ENCODE data around the gene ZBTB2. TPM values are rescaled to one million over a fixed set of nuclear protein-coding genes. Genes with fewer than 3 reads are reported as not detected.
"Not testable (repeated sequence)": the region's sequence is repeated elsewhere in the genome, so short reads cannot be mapped to it uniquely, and the experiment has no call there.

ZBTB2 gene
- total RNA-seq, 4 donors from 2014 or later: 17.9 to 27.2 (median 25.9) TPM

- no peak overlapping the region for H3K4me3 ChIP-seq (replicated peaks in 1 of 3)
- no peak overlapping the region for H3K27ac ChIP-seq
- TF ChIP-seq POLR2A (IDR thresholded peaks at IDR 0.05): no peak
- no peak for TF ChIP-seq CTCF (IDR thresholded peaks at IDR 0.05)
- no peak for DNase-seq
- H3K4me1 ChIP-seq: no peaks in the 10 kb centered on the region
- H3K36me3 ChIP-seq: no peaks in the 10 kb centered on the region
- no peaks in the 10 kb centered on the region for H3K9me3 ChIP-seq
- WGBS, 2 donors: 97 to 98% methylated on average over 5 of the region's 5 CpGs
- intact Hi-C loops (cut with DNase I): no loop called here
- no peaks in the 10 kb centered on the region for H3K27me3 ChIP-seq
Observed at GRCh38 chr6:151359486-151359885, 31.9 kb downstream of the ZBTB2 start.

- WGBS, 2 donors: 95 to 98% methylated on average over 3 of the region's 3 CpGs
- Histone ChIP-seq H3K4me1 (no peaks in the 10 kb centered on the region), H3K36me3 (no peaks in the 10 kb centered on the region), H3K27ac (no peak overlapping the region), H3K27me3 (no peaks in the 10 kb centered on the region), H3K9me3 (no peaks in the 10 kb centered on the region), H3K4me3 (replicated peaks in 1 of 3) (no peak overlapping the region)
- no peak for DNase-seq
- TF ChIP-seq CTCF (IDR thresholded peaks at IDR 0.05) (no peak), POLR2A (IDR thresholded peaks at IDR 0.05) (no peak)
- intact Hi-C loops (cut with DNase I): no loop called here
Observed at GRCh38 chr6:151358475-151358874, 32.9 kb downstream of the ZBTB2 start.

- H3K36me3 ChIP-seq: no peaks in the 10 kb centered on the region
- no peaks in the 10 kb centered on the region for H3K4me1 ChIP-seq
- intact Hi-C loops (cut with DNase I): no loop called here
- H3K9me3 ChIP-seq: no peaks in the 10 kb centered on the region
- DNase-seq: no peak
- no peak for TF ChIP-seq POLR2A (IDR thresholded peaks at IDR 0.05)
- TF ChIP-seq CTCF (IDR thresholded peaks at IDR 0.05): no peak
- no peaks in the 10 kb centered on the region for H3K27me3 ChIP-seq
- H3K4me3 ChIP-seq (replicated peaks in 1 of 3): no peak overlapping the region
- WGBS, 2 donors: 82 to 86% methylated on average over 6 of the region's 6 CpGs
- no peak overlapping the region for H3K27ac ChIP-seq
Observed at GRCh38 chr6:151357758-151358436, 33.5 kb downstream of the ZBTB2 start.

GRCh38 chr6:151356983-151357382 lies 34.4 kb downstream of the ZBTB2 start:
- H3K9me3 ChIP-seq; H3K27me3 ChIP-seq; DNase-seq; H3K27ac ChIP-seq; H3K4me3 ChIP-seq (replicated peaks in 1 of 3); H3K4me1 ChIP-seq; H3K36me3 ChIP-seq; intact Hi-C loops (cut with DNase I): not testable (repeated sequence)
- 91 to 95% methylated on average over 6 of the region's 6 CpGs for WGBS, 2 donors

- Histone ChIP-seq H3K36me3 (no peaks in the 10 kb centered on the region), H3K27me3 (no peaks in the 10 kb centered on the region), H3K4me3 (replicated peaks in 1 of 3) (no peak overlapping the region), H3K27ac (no peak overlapping the region), H3K4me1 (no peaks in the 10 kb centered on the region), H3K9me3 (no peaks in the 10 kb centered on the region)
- no peak for TF ChIP-seq POLR2A (IDR thresholded peaks at IDR 0.05)
- no peak for TF ChIP-seq CTCF (IDR thresholded peaks at IDR 0.05)
- no peak for DNase-seq
- intact Hi-C loops (cut with DNase I): no loop called here
- WGBS, 2 donors: 93 to 94% methylated on average over 10 of the region's 10 CpGs
Observed at GRCh38 chr6:151353795-151354194, 37.6 kb downstream of the ZBTB2 start.
